H9 (cell line): ENCODE data around the gene GRID1. TPM values are rescaled to one million over a fixed set of nuclear protein-coding genes. Genes with fewer than 3 reads are reported as not detected.

Experiments used
- DNase-seq: peaks from one replicate; pipeline ENCODE4 v3.0.0-alpha.2; 2017
- H2AFZ ChIP-seq: one replicate; pipeline ENCODE4 v1.6.1; 2013; ENCODE audit warnings: mild to moderate bottlenecking, low read length, control low read depth, moderate library complexity
- H2AK5ac ChIP-seq: 2 replicates; pipeline ENCODE4 v1.6.1; 2013; ENCODE audit warnings: low read length, control low read depth, mixed read lengths; ENCODE audit not compliant: insufficient read length
- H2BK120ac ChIP-seq: one replicate; pipeline ENCODE4 v1.6.1; 2013; ENCODE audit warnings: low read depth, mild to moderate bottlenecking, low read length, control low read depth, inconsistent platforms; ENCODE audit not compliant: poor library complexity, severe bottlenecking
- H2BK12ac ChIP-seq: 2 replicates; pipeline ENCODE4 v1.6.1; 2013; ENCODE audit warnings: low read length, control low read depth, mixed read lengths, low read depth; ENCODE audit not compliant: insufficient read length
- H2BK15ac ChIP-seq: 2 replicates; pipeline ENCODE4 v1.6.1; 2013; ENCODE audit warnings: low read depth, low read length, control low read depth
- H2BK20ac ChIP-seq: one replicate; pipeline ENCODE4 v1.6.1; 2013; ENCODE audit warnings: low read depth, mild to moderate bottlenecking, low read length, control low read depth, inconsistent platforms; ENCODE audit not compliant: poor library complexity, severe bottlenecking
- H2BK5ac ChIP-seq: 2 replicates; pipeline ENCODE4 v1.6.1; 2013; ENCODE audit warnings: low read length, control low read depth, mixed read lengths; ENCODE audit not compliant: insufficient read length
- H3K14ac ChIP-seq: 2 replicates; pipeline ENCODE4 v1.6.1; 2013; ENCODE audit warnings: low read length, control low read depth; ENCODE audit not compliant: insufficient read depth
- H3K18ac ChIP-seq: 2 replicates; pipeline ENCODE4 v1.6.1; 2013; ENCODE audit warnings: low read depth, mild to moderate bottlenecking, mixed read lengths, low read length, control low read depth; ENCODE audit not compliant: insufficient read length
- H3K23ac ChIP-seq: 2 replicates; pipeline ENCODE4 v1.6.1; 2013; ENCODE audit warnings: low read length, control low read depth, mixed read lengths, low read depth; ENCODE audit not compliant: insufficient read length
- H3K23me2 ChIP-seq: 2 replicates; pipeline ENCODE4 v1.6.1; 2013; ENCODE audit warnings: low read depth, mild to moderate bottlenecking, mixed read lengths, low read length, control low read depth; ENCODE audit not compliant: insufficient read length, poor library complexity, severe bottlenecking
- H3K27ac ChIP-seq: 2 replicates; pipeline ENCODE4 v1.5.1; 2013; ENCODE audit warnings: low read length, control low read depth, mixed read lengths, low read depth; ENCODE audit not compliant: insufficient read length
- H3K27me3 ChIP-seq: 2 replicates; pipeline ENCODE4 v1.6.1; 2013; ENCODE audit warnings: low read length, control low read depth, inconsistent platforms; ENCODE audit not compliant: insufficient read depth
- H3K4ac ChIP-seq: 2 replicates; pipeline ENCODE4 v1.6.1; 2013; ENCODE audit warnings: low read depth, mild to moderate bottlenecking, control low read depth, inconsistent platforms, low read length, moderate library complexity
- H3K4me1 ChIP-seq: 2 replicates; pipeline ENCODE4 v1.6.1; 2013; ENCODE audit warnings: low read length, control low read depth, inconsistent platforms; ENCODE audit not compliant: insufficient read depth
- H3K4me2 ChIP-seq: 2 replicates; pipeline ENCODE4 v1.6.1; 2013; ENCODE audit warnings: low read length, control low read depth, mixed read lengths; ENCODE audit not compliant: insufficient read length, insufficient read depth
- H3K56ac ChIP-seq: 2 replicates; pipeline ENCODE4 v1.6.1; 2013; ENCODE audit warnings: low read depth, mild to moderate bottlenecking, mixed read lengths, low read length, control low read depth; ENCODE audit not compliant: insufficient read length
- H3K79me1 ChIP-seq: 2 replicates; pipeline ENCODE4 v1.6.1; 2013; ENCODE audit warnings: low read depth, mild to moderate bottlenecking, moderate library complexity, low read length, control low read depth, inconsistent platforms; ENCODE audit not compliant: insufficient read depth, poor library complexity, severe bottlenecking
- H3K79me2 ChIP-seq: 2 replicates; pipeline ENCODE4 v1.6.1; 2013; ENCODE audit warnings: low read length, control low read depth, inconsistent platforms; ENCODE audit not compliant: insufficient read depth
- H3K9ac ChIP-seq: 2 replicates; pipeline ENCODE4 v1.6.1; 2013; ENCODE audit warnings: low read length, control low read depth, mixed read lengths; ENCODE audit not compliant: insufficient read length; ENCODE audit errors: extremely low read depth
- H3K9me3 ChIP-seq: one replicate; pipeline ENCODE4 v1.6.1; 2013; ENCODE audit warnings: low read depth, low read length, inconsistent platforms; ENCODE audit not compliant: control insufficient read depth
- H3T11ph ChIP-seq: one replicate; pipeline ENCODE4 v1.6.1; 2013; ENCODE audit warnings: mild to moderate bottlenecking, low read length, control low read depth, inconsistent platforms
- H4K20me1 ChIP-seq: one replicate; pipeline ENCODE4 v1.6.1; 2013; ENCODE audit not compliant: control insufficient read depth, insufficient read length, insufficient read depth
- H4K5ac ChIP-seq: 2 replicates; pipeline ENCODE4 v1.6.1; 2013; ENCODE audit warnings: low read depth, mild to moderate bottlenecking, mixed read lengths, low read length, control low read depth; ENCODE audit not compliant: insufficient read length
- H4K8ac ChIP-seq: replicated peaks from 2 replicates; pipeline ENCODE4 v1.6.1; 2013; ENCODE audit warnings: low read length, control low read depth, mixed read lengths, low read depth; ENCODE audit not compliant: insufficient read length
- H4K91ac ChIP-seq: 2 replicates; pipeline ENCODE4 v1.6.1; 2013; ENCODE audit warnings: low read depth, mild to moderate bottlenecking, moderate library complexity, mixed read lengths, low read length, control low read depth; ENCODE audit not compliant: insufficient read length
- H3K27ac Mint-ChIP-seq, 3 experiments: 2 replicates in 2 of 3; 3 replicates in 1 of 3; pipeline ENCODE4 v1.8.0; 2020 to 2021; ENCODE audit warnings: mixed read lengths in 3 of 3, mild to moderate bottlenecking in 1 of 3, moderate library complexity in 1 of 3
- H3K27me3 Mint-ChIP-seq: 2 replicates; pipeline ENCODE4 v1.8.0; 2021; ENCODE audit warnings: low read depth, mild to moderate bottlenecking, moderate library complexity, mixed read lengths
- H3K36me3 Mint-ChIP-seq, 3 experiments: 2 replicates in 2 of 3; 3 replicates in 1 of 3; pipeline ENCODE4 v1.8.0; 2020 to 2021; ENCODE audit warnings: low read depth in 3 of 3, mixed read lengths in 3 of 3; ENCODE audit not compliant: insufficient read depth in 1 of 3
- H3K4me1 Mint-ChIP-seq, 2 experiments: 2 replicates each; pipeline ENCODE4 v1.8.0; 2020; ENCODE audit warnings: mixed read lengths in 2 of 2
- H3K4me3 Mint-ChIP-seq, 2 experiments: 2 replicates in 1 of 2; 3 replicates in 1 of 2; pipeline ENCODE4 v1.8.0; 2020 to 2021; ENCODE audit warnings: mild to moderate bottlenecking in 2 of 2, mixed read lengths in 2 of 2, moderate library complexity in 1 of 2
- H3K9me3 Mint-ChIP-seq, 2 experiments: 2 replicates in 1 of 2; 3 replicates in 1 of 2; pipeline ENCODE4 v1.8.0; 2020; ENCODE audit warnings: mild to moderate bottlenecking in 2 of 2, mixed read lengths in 2 of 2, moderate library complexity in 1 of 2
- CTCF ChIP-seq: fragments of 200-600 bp; sonication (generic); conservative IDR thresholded peaks from 3 replicates; pipeline ENCODE4 v1.8.0; 2021; ENCODE audit warnings: antibody characterized with exemption, mild to moderate bottlenecking
- WGBS: extraction: QIAGEN DNeasy Blood & Tissue Kit; methylation state at CpG from one replicate; pipeline ENCODE4 v1.1.7; 2013; ENCODE audit warnings: missing lambda C conversion rate, low lambda C conversion rate, mixed read lengths; ENCODE audit not compliant: insufficient read length; ENCODE audit errors: extremely low coverage; 5-methylcytosine and 5-hydroxymethylcytosine counted together
- total RNA-seq: library from RNA; stranded (reverse); gene quantifications from 2 replicates; pipeline ENCODE4 v1.2.1, GENCODE V29; 2021

GRID1 gene
- total RNA-seq, 1 experiment from 2014 or later: 0.35 TPM

- H3K4me1 Mint-ChIP-seq: no peaks in the 10 kb centered on the region
- Histone ChIP-seq H3K4ac (no peak overlapping the region), H3K4me2 (no peak overlapping the region), H3K14ac (no peak overlapping the region), H4K5ac (no peak overlapping the region), H3T11ph (no peak overlapping the region), H3K79me2 (no peaks in the 10 kb centered on the region), H3K9me3 (no peaks in the 10 kb centered on the region), H3K27me3 (no peaks in the 10 kb centered on the region), H2BK12ac (no peak overlapping the region), H3K9ac (no peak overlapping the region), H4K20me1 (no peaks in the 10 kb centered on the region), H4K91ac (no peak overlapping the region), H3K23me2 (no peaks in the 10 kb centered on the region), H3K27ac (no peak overlapping the region), H3K23ac (no peak overlapping the region), H2BK15ac (no peak overlapping the region), H3K4me1 (no peaks in the 10 kb centered on the region), H3K56ac (no peak overlapping the region), H2BK20ac (no peak overlapping the region), H2BK5ac (no peak overlapping the region), H2AK5ac (no peak overlapping the region), H3K18ac (no peak overlapping the region), H4K8ac (no peak overlapping the region), H3K79me1 (no peaks in the 10 kb centered on the region), H2BK120ac (no peak overlapping the region), H2AFZ (no peak overlapping the region)
- H3K9me3 Mint-ChIP-seq: no peaks in the 10 kb centered on the region
- no peak overlapping the region for H3K4me3 Mint-ChIP-seq
- H3K36me3 Mint-ChIP-seq: no peaks in the 10 kb centered on the region
- H3K27me3 Mint-ChIP-seq: no peaks in the 10 kb centered on the region; the same call in 1 of the 2 replicates
- H3K27ac Mint-ChIP-seq: peak overlapping the region in 1 of 3 experiments; percentile 81; a peak in 2 of 7 replicates
- DNase-seq: no peak
- no CpG with 5 or more reads among the region's 3 CpGs for WGBS
- TF ChIP-seq CTCF: no peak
Measured at GRCh38 chr10:85926986-85927385, 439.6 kb downstream of the GRID1 start.
